Loucy (cell line): Measurements from ENCODE around the gene PAFAH1B1.

Experiments
- H2AFZ ChIP-seq: fragments of 200-600 bp; sonication (generic); 2 replicates; pipeline ENCODE4 v1.6.0; 2016; ENCODE audit warnings: antibody characterized with exemption, mild to moderate bottlenecking, low read length, moderate library complexity
- H3F3A ChIP-seq: fragments of 200-600 bp; 2 replicates; pipeline ENCODE4 v1.6.0; 2016; ENCODE audit warnings: antibody characterized with exemption, low read depth, mild to moderate bottlenecking
- H3K27me3 ChIP-seq: fragments of 200-600 bp; sonication (generic); 2 replicates; pipeline ENCODE4 v1.6.1; 2014; ENCODE audit warnings: low read length, mild to moderate bottlenecking; ENCODE audit not compliant: insufficient read depth, poor library complexity, severe bottlenecking
- H3K36me3 ChIP-seq: fragments of 200-600 bp; sonication (generic); 2 replicates; pipeline ENCODE4 v1.6.1; 2016; ENCODE audit warnings: low read length; ENCODE audit not compliant: insufficient read depth
- H3K4me1 ChIP-seq: fragments of 200-600 bp; sonication (generic); 2 replicates; pipeline ENCODE4 v1.5.1; 2014; ENCODE audit warnings: low read length, mild to moderate bottlenecking; ENCODE audit not compliant: insufficient read depth, poor library complexity, severe bottlenecking
- H3K4me2 ChIP-seq: fragments of 200-600 bp; sonication (generic); 2 replicates; pipeline ENCODE4 v1.6.0; 2014; ENCODE audit warnings: antibody characterized with exemption, low read length, low read depth, mild to moderate bottlenecking; ENCODE audit not compliant: poor library complexity, severe bottlenecking
- H3K4me3 ChIP-seq: fragments of 200-600 bp; sonication (generic); 2 replicates; pipeline ENCODE4 v1.5.1; 2014; ENCODE audit warnings: low read length, mild to moderate bottlenecking, mixed read lengths; ENCODE audit not compliant: poor library complexity, severe bottlenecking
- H3K79me2 ChIP-seq: fragments of 200-600 bp; sonication (generic); 2 replicates; pipeline ENCODE4 v1.6.1; 2014; ENCODE audit warnings: low read length; ENCODE audit not compliant: insufficient read depth
- H3K9ac ChIP-seq: fragments of 200-600 bp; sonication (generic); 2 replicates; pipeline ENCODE4 v1.6.0; 2014; ENCODE audit warnings: mild to moderate bottlenecking, low read depth, low read length, moderate library complexity; ENCODE audit not compliant: poor library complexity, severe bottlenecking
- H3K9me2 ChIP-seq: fragments of 200-600 bp; sonication (generic); replicated peaks from 2 replicates; pipeline ENCODE4 v1.6.1; 2016; ENCODE audit warnings: low read depth, low read length, mixed read lengths
- H3K9me3 ChIP-seq: fragments of 200-600 bp; sonication (generic); 2 replicates; pipeline ENCODE4 v1.6.1; 2014; ENCODE audit warnings: mild to moderate bottlenecking, antibody characterized with exemption, low read length, low read depth; ENCODE audit not compliant: insufficient read depth
- H4K20me1 ChIP-seq: fragments of 200-600 bp; sonication (generic); 2 replicates; pipeline ENCODE4 v1.6.0; 2014; ENCODE audit warnings: antibody characterized with exemption, low read length, mild to moderate bottlenecking; ENCODE audit not compliant: insufficient read depth, poor library complexity, severe bottlenecking
- EZH2phosphoT487 ChIP-seq: fragments of 200-600 bp; IDR thresholded peaks from 2 replicates; pipeline ENCODE4 v1.6.1; 2018; ENCODE audit warnings: antibody characterized with exemption, mild to moderate bottlenecking, moderate library complexity, borderline replicate concordance
- TF ChIP-seq, protein P1 (sequence below): fragments of 200-600 bp; sonication (generic); conservative IDR thresholded peaks from 2 replicates; pipeline ENCODE4 v1.5.1; 2014; ENCODE audit warnings: mild to moderate bottlenecking, antibody characterized with exemption, low read length

Gene PAFAH1B1

DNA sequence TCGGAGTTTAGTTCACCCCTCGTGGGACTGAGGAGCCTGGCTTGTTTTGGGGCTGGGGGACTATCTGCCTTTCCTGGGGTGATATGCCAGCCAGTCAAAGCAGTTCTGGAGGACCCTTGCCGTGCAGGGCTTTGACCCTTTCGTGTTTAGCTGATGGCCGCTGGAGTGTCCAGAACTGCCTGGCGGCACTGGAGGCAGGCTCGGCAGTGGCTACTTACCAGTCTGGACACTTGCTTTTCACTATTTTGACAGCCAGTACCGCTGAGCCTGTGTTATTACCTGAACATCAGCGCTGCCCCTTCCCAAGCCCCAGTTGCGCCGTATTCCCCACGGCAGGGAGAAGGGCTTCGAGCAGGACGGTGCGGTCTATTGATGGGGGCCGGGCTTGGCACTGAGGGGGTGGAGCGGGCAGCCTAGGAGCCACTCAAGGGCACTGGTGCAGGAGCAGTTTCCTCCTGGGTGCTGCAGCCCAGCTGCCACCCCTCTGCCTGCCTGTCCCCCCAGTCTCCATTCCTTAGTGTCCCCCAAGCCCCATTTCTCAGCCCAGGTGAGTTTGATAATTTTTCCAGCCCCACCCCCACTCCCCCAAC is 137.4 kb downstream of the PAFAH1B1 start:
- TF ChIP-seq EZH2phosphoT487 = no peak
- TF ChIP-seq, protein P1, sequence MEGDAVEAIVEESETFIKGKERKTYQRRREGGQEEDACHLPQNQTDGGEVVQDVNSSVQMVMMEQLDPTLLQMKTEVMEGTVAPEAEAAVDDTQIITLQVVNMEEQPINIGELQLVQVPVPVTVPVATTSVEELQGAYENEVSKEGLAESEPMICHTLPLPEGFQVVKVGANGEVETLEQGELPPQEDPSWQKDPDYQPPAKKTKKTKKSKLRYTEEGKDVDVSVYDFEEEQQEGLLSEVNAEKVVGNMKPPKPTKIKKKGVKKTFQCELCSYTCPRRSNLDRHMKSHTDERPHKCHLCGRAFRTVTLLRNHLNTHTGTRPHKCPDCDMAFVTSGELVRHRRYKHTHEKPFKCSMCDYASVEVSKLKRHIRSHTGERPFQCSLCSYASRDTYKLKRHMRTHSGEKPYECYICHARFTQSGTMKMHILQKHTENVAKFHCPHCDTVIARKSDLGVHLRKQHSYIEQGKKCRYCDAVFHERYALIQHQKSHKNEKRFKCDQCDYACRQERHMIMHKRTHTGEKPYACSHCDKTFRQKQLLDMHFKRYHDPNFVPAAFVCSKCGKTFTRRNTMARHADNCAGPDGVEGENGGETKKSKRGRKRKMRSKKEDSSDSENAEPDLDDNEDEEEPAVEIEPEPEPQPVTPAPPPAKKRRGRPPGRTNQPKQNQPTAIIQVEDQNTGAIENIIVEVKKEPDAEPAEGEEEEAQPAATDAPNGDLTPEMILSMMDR = no peak
- Histone ChIP-seq H3K9ac (no peak overlapping the region), H3K79me2 (no peaks in the 10 kb centered on the region), H3K4me3 (no peak overlapping the region), H3K36me3 (no peaks in the 10 kb centered on the region), H4K20me1 (no peaks in the 10 kb centered on the region), H3K9me3 (no peaks in the 10 kb centered on the region), H3K4me1 (no peaks in the 10 kb centered on the region), H3F3A (no peaks in the 10 kb centered on the region), H3K9me2 (no peaks in the 10 kb centered on the region), H2AFZ (no peak overlapping the region), H3K27me3 (no peaks in the 10 kb centered on the region), H3K4me2 (no peak overlapping the region)

DNA sequence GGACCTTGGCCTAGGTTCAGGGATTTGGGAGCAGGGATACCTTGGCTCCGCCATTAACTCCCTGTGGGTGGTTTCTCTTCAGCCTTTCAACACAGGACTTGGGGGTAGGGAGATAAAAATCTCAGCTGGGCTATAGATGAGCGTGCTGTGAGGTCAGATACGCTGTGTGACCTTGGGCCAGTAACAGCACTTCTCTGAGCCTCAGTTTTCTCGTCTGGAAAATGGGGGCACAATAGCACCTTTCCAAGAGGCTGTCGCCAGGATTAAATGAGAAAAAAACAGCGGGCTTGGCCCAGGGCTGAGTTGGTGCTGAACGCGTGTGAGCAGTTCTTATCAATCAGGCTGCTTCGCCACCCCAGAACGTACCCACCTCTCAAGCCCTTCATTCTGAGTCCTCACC is 138.4 kb downstream of the PAFAH1B1 start:
- Histone ChIP-seq H3K4me3 (no peak overlapping the region), H3K4me1 (no peaks in the 10 kb centered on the region), H3F3A (no peaks in the 10 kb centered on the region), H3K79me2 (no peaks in the 10 kb centered on the region), H2AFZ (no peak overlapping the region), H3K4me2 (no peak overlapping the region), H3K9me2 (no peaks in the 10 kb centered on the region), H3K27me3 (no peaks in the 10 kb centered on the region), H3K9me3 (no peaks in the 10 kb centered on the region), H3K9ac (no peak overlapping the region), H4K20me1 (no peaks in the 10 kb centered on the region), H3K36me3 (no peaks in the 10 kb centered on the region)
- TF ChIP-seq EZH2phosphoT487 = no peak
- TF ChIP-seq, protein P1 = no peak

DNA sequence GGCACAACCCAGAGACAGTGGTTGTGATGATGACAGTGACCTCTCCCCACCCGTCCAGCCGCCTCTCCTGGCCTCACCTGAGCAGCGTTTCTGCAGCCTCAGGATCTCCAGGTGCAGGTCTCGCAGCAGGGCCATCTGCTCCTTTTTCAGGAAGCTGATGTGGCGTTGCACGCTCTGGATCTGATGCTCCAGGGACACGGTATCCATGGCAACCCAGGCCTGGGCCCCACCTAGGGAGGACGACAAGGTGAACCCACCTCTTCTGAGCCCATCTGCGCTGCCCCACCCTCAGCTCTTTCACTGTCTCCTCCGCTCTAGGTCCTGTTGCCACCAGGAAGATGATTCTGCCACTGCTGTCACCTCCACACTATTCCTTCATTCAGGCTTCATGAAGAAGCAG is 141.5 kb downstream of the PAFAH1B1 start:
- TF ChIP-seq, protein P1 = no peak
- no peak for TF ChIP-seq EZH2phosphoT487
- Histone ChIP-seq H3K4me2 (no peak overlapping the region), H2AFZ (no peak overlapping the region), H3F3A (no peaks in the 10 kb centered on the region), H3K9me3 (no peaks in the 10 kb centered on the region), H3K4me1 (no peaks in the 10 kb centered on the region), H3K9me2 (no peaks in the 10 kb centered on the region), H3K79me2 (no peaks in the 10 kb centered on the region), H4K20me1 (no peaks in the 10 kb centered on the region), H3K9ac (no peak overlapping the region), H3K27me3 (no peaks in the 10 kb centered on the region), H3K4me3 (no peak overlapping the region), H3K36me3 (no peaks in the 10 kb centered on the region)
